H1 (cell line): Measurements from ENCODE around the gene ACACB. TPM values are rescaled to one million over a fixed set of nuclear protein-coding genes. Genes with fewer than 3 reads are reported as not detected.

Experiments
- CTCF ChIA-PET: fragments of 300-600 bp; sonication (Branson Sonifier 250); formaldehyde crosslinking; loops from one replicate; lab custom pipeline; 2021; ENCODE audit not compliant: partially characterized antibody; lab: Charles Lee
- POLR2A ChIA-PET: fragments of 300-600 bp; sonication (Branson Sonifier 250); formaldehyde crosslinking; loops from one replicate; lab custom pipeline; 2021; ENCODE audit warnings: inconsistent platforms; ENCODE audit not compliant: partially characterized antibody; lab: Charles Lee
- DNase-seq, 2 experiments: peaks; one replicate each; pipeline versions ENCODE4 v3.0.0 to v3.0.0-alpha.2; 2010 to 2022; ENCODE audit warnings: low spot score in 2 of 2, low read depth in 1 of 2, mixed read lengths in 1 of 2
- FAIRE-seq: peaks from 2 replicates; lab custom pipeline; 2011; peaks lifted over from hg19 to GRCh38; lab: Jason Lieb, UNC
- H2AFZ ChIP-seq: 2 replicates; pipeline ENCODE4 v1.8.1; 2012; ENCODE audit warnings: low read length, inconsistent platforms
- H2AK5ac ChIP-seq: 2 replicates; pipeline ENCODE4 v1.6.1; 2013; ENCODE audit warnings: low read depth, low read length
- H2BK120ac ChIP-seq: replicated peaks from 2 replicates; pipeline ENCODE3; 2013; ENCODE audit warnings: low read depth, low read length, inconsistent platforms
- H2BK12ac ChIP-seq: 2 replicates; pipeline ENCODE4 v1.6.1; 2013; ENCODE audit warnings: low read depth, low read length
- H2BK15ac ChIP-seq: 2 replicates; pipeline ENCODE4 v1.6.1; 2013; ENCODE audit warnings: low read length
- H2BK20ac ChIP-seq: 2 replicates; pipeline ENCODE4 v1.6.1; 2013; ENCODE audit warnings: low read length
- H2BK5ac ChIP-seq: 2 replicates; pipeline ENCODE4 v1.6.1; 2013; ENCODE audit warnings: low read depth, low read length
- H3K14ac ChIP-seq: 2 replicates; pipeline ENCODE4 v1.6.1; 2013; ENCODE audit warnings: inconsistent platforms; ENCODE audit not compliant: insufficient read length
- H3K18ac ChIP-seq: 2 replicates; pipeline ENCODE4 v1.6.1; 2013; ENCODE audit warnings: low read length; ENCODE audit errors: extremely low read depth
- H3K23ac ChIP-seq: 2 replicates; pipeline ENCODE4 v1.6.1; 2013; ENCODE audit warnings: inconsistent platforms; ENCODE audit not compliant: insufficient read length
- H3K23me2 ChIP-seq: 2 replicates; pipeline ENCODE4 v1.6.1; 2013; ENCODE audit warnings: low read depth, low read length
- H3K27ac ChIP-seq: 2 replicates; pipeline ENCODE4 v1.6.1; 2011; ENCODE audit warnings: low read depth, low read length, inconsistent platforms
- H3K27me3 ChIP-seq, 4 experiments: replicated peaks in 1 of 4; 1 replicate in 1 of 4; 2 replicates in 3 of 4; pipeline versions ENCODE4 v1.6.1 to v1.8.1; 2011 to 2013; ENCODE audit warnings: low read length in 3 of 4, mild to moderate bottlenecking in 3 of 4, inconsistent platforms in 2 of 4, mixed read lengths in 2 of 4, moderate library complexity in 1 of 4; ENCODE audit not compliant: control insufficient read depth in 3 of 4, insufficient read depth in 3 of 4; ENCODE audit errors: extremely low read depth in 1 of 4
- H3K36me3 ChIP-seq, 4 experiments: 2 replicates each; pipeline versions ENCODE4 v1.6.1 to v1.8.1; 2011 to 2013; ENCODE audit warnings: mild to moderate bottlenecking in 4 of 4, low read length in 3 of 4, moderate library complexity in 2 of 4, control low read depth in 1 of 4, inconsistent platforms in 1 of 4; ENCODE audit not compliant: insufficient read depth in 4 of 4, control insufficient read depth in 2 of 4
- H3K4ac ChIP-seq: replicated peaks from 2 replicates; pipeline ENCODE3; 2013; ENCODE audit warnings: low read length, low read depth, mixed read lengths, inconsistent platforms; ENCODE audit not compliant: insufficient read length
- H3K4me1 ChIP-seq, 4 experiments: replicated peaks in 1 of 4; 1 replicate in 1 of 4; 2 replicates in 3 of 4; pipeline versions ENCODE4 v1.6.1 to v1.8.1; 2011 to 2013; ENCODE audit warnings: low read length in 3 of 4, inconsistent platforms in 2 of 4, mixed read lengths in 1 of 4; ENCODE audit not compliant: insufficient read depth in 4 of 4, control insufficient read depth in 3 of 4
- H3K4me2 ChIP-seq, 2 experiments: 2 replicates each; pipeline versions ENCODE4 v1.6.1 to v1.8.1; 2011 to 2013; ENCODE audit warnings: low read depth in 2 of 2, low read length in 2 of 2, control low read depth in 1 of 2, inconsistent platforms in 1 of 2, mild to moderate bottlenecking in 1 of 2; ENCODE audit not compliant: insufficient read depth in 1 of 2
- H3K4me3 ChIP-seq, 4 experiments: fragments of 200-600, 300-600 bp in 1 of 4; sonication (generic), shearing (Covaris generic), sonication (Bioruptor Twin) in 1 of 4; 2 replicates each; pipeline versions ENCODE4 v1.5.1 to v1.8.1; 2011 to 2016; ENCODE audit warnings: low read length in 4 of 4, low read depth in 3 of 4, control low read depth in 2 of 4, inconsistent platforms in 2 of 4, mild to moderate bottlenecking in 2 of 4, mixed read lengths in 1 of 4, moderate library complexity in 1 of 4; ENCODE audit not compliant: insufficient read depth in 2 of 4; ENCODE audit errors: extremely low read depth in 1 of 4
- H3K56ac ChIP-seq: replicated peaks from 2 replicates; pipeline ENCODE3; 2013; ENCODE audit warnings: low read depth, mild to moderate bottlenecking, mixed read lengths, low read length, inconsistent platforms; ENCODE audit not compliant: insufficient read length
- H3K79me1 ChIP-seq: 2 replicates; pipeline ENCODE4 v1.6.1; 2013; ENCODE audit warnings: low read depth, low read length, control low read depth
- H3K79me2 ChIP-seq, 2 experiments: 2 replicates each; pipeline versions ENCODE4 v1.6.1 to v1.8.1; 2012 to 2013; ENCODE audit warnings: low read length in 2 of 2, mild to moderate bottlenecking in 2 of 2, inconsistent platforms in 1 of 2; ENCODE audit not compliant: insufficient read depth in 2 of 2, control insufficient read depth in 1 of 2
- H3K9ac ChIP-seq, 4 experiments: replicated peaks in 1 of 4; 1 replicate in 1 of 4; 2 replicates in 3 of 4; pipeline versions ENCODE4 v1.6.1 to v1.8.1; 2011 to 2013; ENCODE audit warnings: low read depth in 3 of 4, low read length in 3 of 4, control low read depth in 2 of 4, mild to moderate bottlenecking in 2 of 4, moderate library complexity in 2 of 4, inconsistent platforms in 1 of 4; ENCODE audit errors: extremely low read depth in 1 of 4
- H3K9me3 ChIP-seq, 2 experiments: 2 replicates each; pipeline versions ENCODE4 v1.6.1 to v1.8.1; 2012 to 2013; ENCODE audit warnings: mild to moderate bottlenecking in 2 of 2, moderate library complexity in 2 of 2, control low read depth in 1 of 2, inconsistent platforms in 1 of 2, low read depth in 1 of 2, low read length in 1 of 2, mixed read lengths in 1 of 2; ENCODE audit not compliant: insufficient read depth in 2 of 2
- H4K20me1 ChIP-seq, 2 experiments: replicated peaks in 1 of 2; 2 replicates each; pipeline versions ENCODE3 to v1.8.1; 2011 to 2013; ENCODE audit warnings: inconsistent platforms in 2 of 2, low read length in 2 of 2, mild to moderate bottlenecking in 1 of 2; ENCODE audit not compliant: insufficient read depth in 2 of 2, control insufficient read depth in 1 of 2
- H4K5ac ChIP-seq: 2 replicates; pipeline ENCODE4 v1.6.1; 2013; ENCODE audit warnings: low read length, low read depth, mixed read lengths, inconsistent platforms; ENCODE audit not compliant: insufficient read length
- H4K8ac ChIP-seq: 2 replicates; pipeline ENCODE4 v1.8.0; 2013; ENCODE audit warnings: mild to moderate bottlenecking, moderate library complexity, low read length, inconsistent platforms; ENCODE audit not compliant: insufficient read depth; ENCODE audit errors: extremely low read depth
- H4K91ac ChIP-seq: replicated peaks from 2 replicates; pipeline ENCODE3; 2013; ENCODE audit warnings: low read length, mixed read lengths, inconsistent platforms; ENCODE audit not compliant: insufficient read length
- CBX5 ChIP-seq: fragments of 300-800, 300-1000 bp; sonication (generic); IDR thresholded peaks from 2 replicates; pipeline ENCODE4 v1.7.1; 2016; ENCODE audit warnings: antibody characterized with exemption, low read length, low read depth
- CREB1 ChIP-seq: IDR thresholded peaks from 2 replicates; pipeline ENCODE4 v1.6.1; 2012; ENCODE audit warnings: inconsistent platforms
- E2F6 ChIP-seq: IDR thresholded peaks from 2 replicates; pipeline ENCODE4 v1.6.1; 2012; ENCODE audit warnings: inconsistent platforms
- JUN ChIP-seq: IDR thresholded peaks from 2 replicates; pipeline ENCODE4 v1.6.1; 2011; ENCODE audit warnings: low read depth, mild to moderate bottlenecking, improper control_type of control experiment, low read length
- KDM1A ChIP-seq: fragments of 200-600, 300-600 bp; sonication (generic); IDR thresholded peaks from 2 replicates; pipeline ENCODE4 v1.7.1; 2016; ENCODE audit warnings: mild to moderate bottlenecking, low read length, borderline replicate concordance
- RBBP5 ChIP-seq: IDR thresholded peaks from 2 replicates; pipeline ENCODE4 v1.7.1; 2012; ENCODE audit warnings: low read depth, mild to moderate bottlenecking, inconsistent platforms, low read length, moderate library complexity, borderline replicate concordance
- SRF ChIP-seq: IDR thresholded peaks from 2 replicates; pipeline ENCODE4 v1.6.1; 2011; ENCODE audit warnings: mild to moderate bottlenecking, low read depth, low read length, moderate library complexity
- TAF7 ChIP-seq: optimal IDR thresholded peaks from 2 replicates; pipeline ENCODE3; 2011; ENCODE audit warnings: low read depth, mild to moderate bottlenecking, inconsistent platforms, low read length, moderate library complexity, borderline replicate concordance
- USF2 ChIP-seq: IDR thresholded peaks from 2 replicates; pipeline ENCODE4 v1.6.1; 2011; ENCODE audit warnings: low read length, improper control_type of control experiment
- WGBS, 2 experiments: shearing (Covaris generic) in 1 of 2; methylation state at CpG; one replicate each; pipeline versions ENCODE4 v1.1.6 to v1.1.7; 2013 to 2015; ENCODE audit warnings: low lambda C conversion rate in 2 of 2, mixed read lengths in 2 of 2, inconsistent platforms in 1 of 2, low coverage in 1 of 2, missing lambda C conversion rate in 1 of 2; ENCODE audit not compliant: insufficient replicate concordance in 2 of 2, insufficient coverage in 1 of 2, insufficient read length in 1 of 2; ENCODE audit errors: extremely low coverage in 1 of 2, missing lambda C conversion rate in 1 of 2; 5-methylcytosine and 5-hydroxymethylcytosine counted together
- polyA plus RNA-seq, 7 experiments: library from polyadenylated mRNA; depleted of rRNA in 3 of 7; stranded (reverse) in 5 of 7; unstranded in 2 of 7; fragments of >200 nt in 5 of 7; fragments of 200-250 nt in 2 of 7; gene quantifications; 1 replicate in 5 of 7; 2 replicates in 1 of 7; 4 replicates in 1 of 7; pipeline versions ENCODE4 v1.2.1 to v1.2.3, GENCODE V29; 2011 to 2013; ENCODE audit warnings: missing spikeins in 2 of 7, mixed read lengths in 2 of 7
- total RNA-seq: library from RNA; stranded (reverse); fragmentation: NEBNext Ultra II Directional; extraction: Animal tissue kit (Norgen Biotek cat#: 25700); gene quantifications from 2 replicates; pipeline ENCODE4 v1.2.1, GENCODE V29; 2021

The ACACB gene
- total and polyA plus RNA-seq, 2 of the 8 experiments (the other 6 are each of a cell fraction or from before 2014, with no cell fraction given) = 5.8 to 15.3 TPM

- Histone ChIP-seq H2AFZ (no peak overlapping the region), H3K79me2 (no peaks in the 10 kb centered on the region), H4K20me1 (no peaks in the 10 kb centered on the region), H3K4me2 (no peak overlapping the region), H3K36me3 (peaks cover 0 to 16% (median 5%) of the 10 kb centered on the region in 4 experiments; a peak in 5 of 8 replicates), H3K18ac (no peak overlapping the region), H2BK5ac (no peak overlapping the region), H2BK120ac (no peak overlapping the region), H3K23me2 (no peaks in the 10 kb centered on the region), H3K27me3 (no peaks in the 10 kb centered on the region), H3K56ac (no peak overlapping the region), H2BK20ac (no peak overlapping the region), H2BK12ac (no peak overlapping the region)
- ChIA-PET POLR2A (no interaction called here), CTCF (interaction anchor here (1.2 kb wide), 1 partner anchor 41 kb away, joined by 3 read pairs; no protein-coding TSS in a partner anchor)
- 91% methylated on average over 17 of the region's 17 CpGs; no CpG with 5 or more reads in 1 of the 2 experiments for whole genome bisulfite sequencing, 2 experiments
- no peak for TF ChIP-seq CBX5
- TF ChIP-seq CREB1 = no peak
- TF ChIP-seq TAF7 = no peak
- no peak for TF ChIP-seq USF2
- no peak for TF ChIP-seq KDM1A
- no peak for TF ChIP-seq E2F6
- TF ChIP-seq SRF = no peak
- no peak for TF ChIP-seq JUN
- no peak for TF ChIP-seq RBBP5
- TF ChIP-seq, all 59 proteins: peak for 0
- Histone ChIP-seq H3K4ac (no peak overlapping the region), H3K23ac (no peak overlapping the region), H3K4me3 (no peak overlapping the region), H4K5ac (no peak overlapping the region), H3K27ac (no peak overlapping the region), H3K4me1 (no peaks in the 10 kb centered on the region), H3K79me1 (no peaks in the 10 kb centered on the region), H3K14ac (no peak overlapping the region), H3K9me3 (no peaks in the 10 kb centered on the region; a peak in 1 of 4 replicates), H4K8ac (no peak overlapping the region), H4K91ac (no peak overlapping the region), H2AK5ac (no peak overlapping the region), H3K9ac (no peak overlapping the region), H2BK15ac (no peak overlapping the region)
- FAIRE-seq = no peak
- DNase-seq = no peak
These were observed 57.3 kb downstream of the ACACB start for GRCh38 chr12:109173443-109174240.
